Measurements from ENCODE around the gene FBXW11.

Gene FBXW11

DNA sequence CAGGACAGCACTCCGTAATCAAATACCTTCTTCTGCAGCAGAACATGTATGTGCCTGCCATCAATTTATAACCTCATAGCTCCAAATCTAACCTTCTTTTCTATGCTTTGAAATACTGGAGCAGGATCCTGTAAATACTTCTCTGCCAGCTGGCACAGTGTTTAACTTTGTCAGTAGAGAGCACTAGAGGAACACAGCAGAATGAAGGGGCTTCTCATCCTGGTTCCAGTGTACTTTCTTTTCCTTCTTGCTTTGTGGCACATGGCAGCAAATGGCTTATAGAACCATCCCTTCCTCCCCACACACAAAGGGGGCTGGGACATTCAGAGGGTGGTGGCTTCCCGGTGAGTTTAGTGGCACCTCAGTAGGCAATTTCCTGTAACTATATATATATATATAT is 3.8 kb upstream of the FBXW11 start:
- DNase-seq, result no peak

DNA sequence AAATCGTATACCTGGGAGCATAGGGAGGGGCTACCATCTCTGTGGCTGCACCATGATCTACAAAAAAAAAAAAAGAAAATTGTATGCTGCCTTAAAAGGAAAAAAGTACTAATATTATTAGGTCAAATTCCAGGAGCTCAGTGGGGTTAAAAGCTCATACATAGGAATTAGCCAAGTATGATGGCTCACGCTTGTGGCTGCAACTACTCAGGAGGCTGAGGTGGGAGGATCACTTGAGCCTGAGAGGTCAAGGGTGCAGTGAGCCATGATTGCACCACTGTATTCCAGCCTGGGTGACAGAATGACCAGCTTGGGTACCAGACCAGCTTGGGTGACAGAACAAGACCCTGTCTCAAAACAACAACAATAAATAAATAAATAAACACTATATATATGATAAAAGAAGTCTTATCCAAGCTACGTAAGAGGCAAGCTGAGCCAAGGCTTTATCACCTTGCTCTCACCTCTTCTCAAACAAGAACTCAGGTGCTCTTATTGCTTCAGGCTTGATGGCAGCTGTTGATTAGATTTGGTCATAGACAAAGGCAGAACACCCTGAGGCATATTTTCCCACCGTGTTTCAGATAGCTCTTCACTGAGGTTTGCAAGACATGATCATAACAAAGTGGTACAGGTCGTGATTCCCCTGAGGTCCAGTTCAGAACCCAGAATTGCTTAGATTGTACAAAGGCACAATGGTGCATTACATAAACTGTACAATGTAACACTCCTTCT is 3.3 kb upstream of the FBXW11 start:
- no peak for DNase-seq

DNA sequence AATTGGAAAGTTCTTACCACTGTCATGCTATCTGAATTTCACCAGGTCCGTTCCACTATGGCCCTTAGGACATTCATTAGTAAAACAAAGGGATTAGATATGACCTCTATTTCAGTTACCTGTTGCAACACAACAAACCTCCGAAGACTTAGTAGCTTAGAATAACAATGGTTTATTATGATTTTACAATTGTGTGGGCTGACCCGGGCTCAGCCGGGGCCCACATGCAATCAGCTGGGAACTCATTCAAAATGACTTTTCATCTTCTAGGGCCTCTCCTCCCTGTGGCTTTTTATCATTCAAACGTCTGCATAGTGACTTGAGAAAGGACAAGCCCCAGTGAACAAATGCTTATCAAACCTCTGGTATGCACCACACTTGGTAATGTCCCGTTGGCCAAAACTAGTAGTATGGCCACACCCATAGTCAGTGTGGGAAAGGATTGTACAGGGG is 2.3 kb upstream of the FBXW11 start:
- DNase-seq, result no peak

DNA sequence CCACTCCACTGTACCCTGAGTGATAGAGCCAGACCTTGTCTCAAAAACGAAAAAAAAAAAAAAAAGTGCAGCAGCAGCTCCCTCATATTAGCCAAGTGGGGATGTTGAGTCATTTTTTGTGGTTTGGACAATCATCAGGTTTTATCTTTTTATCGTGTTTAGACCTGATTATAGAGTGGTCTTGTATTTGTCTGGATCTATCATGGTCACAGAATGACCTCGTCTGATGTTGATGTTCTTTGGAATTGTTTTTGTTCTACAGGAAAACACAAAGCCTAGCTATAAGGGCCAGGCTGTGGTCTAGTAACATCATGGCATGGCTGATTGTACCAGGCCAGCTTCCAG is 1.6 kb upstream of the FBXW11 start:
- no peak for DNase-seq

DNA sequence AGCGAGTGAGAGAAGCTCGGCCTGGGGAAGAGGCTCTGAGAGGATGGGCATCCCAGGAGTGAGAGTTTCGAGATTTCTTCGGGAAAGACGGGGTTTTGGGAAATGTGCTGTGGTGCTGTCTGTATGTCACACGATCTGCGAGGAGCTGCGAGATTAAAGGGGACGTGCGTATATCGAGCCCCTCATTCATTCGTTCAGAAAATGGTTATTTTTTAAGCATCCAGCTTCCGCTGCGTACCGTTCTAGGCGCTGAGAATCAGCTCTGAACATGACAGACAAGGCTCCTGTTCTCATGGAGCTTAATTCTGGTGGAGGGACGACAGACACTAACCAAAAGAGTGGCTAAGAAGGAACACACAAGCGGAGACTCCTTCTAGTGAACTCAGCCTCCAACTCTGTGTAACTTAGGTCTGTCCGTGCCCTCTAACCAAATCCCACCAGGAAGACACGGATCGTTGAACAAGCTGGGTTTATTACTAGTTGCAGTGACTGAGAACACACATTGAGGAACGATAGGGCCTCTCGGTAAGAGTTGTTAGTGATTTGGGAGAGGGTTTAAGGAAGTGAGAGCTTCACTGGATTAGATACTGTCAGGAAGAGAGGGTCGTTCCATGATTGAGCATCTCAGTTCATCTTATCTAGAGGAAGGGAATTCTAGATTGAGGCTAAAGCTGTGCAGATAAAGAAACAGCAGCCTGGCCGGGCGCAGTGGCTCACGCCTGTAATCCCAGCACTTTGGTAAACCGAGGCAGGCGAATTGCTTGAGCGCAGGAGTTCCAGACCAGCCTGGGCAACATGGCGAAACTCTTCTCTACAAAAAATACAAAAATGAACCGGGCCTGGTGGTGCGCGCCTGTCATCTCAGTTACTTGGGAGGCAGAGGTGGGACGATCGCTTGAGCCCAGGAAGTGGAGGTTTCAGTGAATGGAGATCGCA is 1.0 kb upstream of the FBXW11 start:
- no peak for DNase-seq

DNA sequence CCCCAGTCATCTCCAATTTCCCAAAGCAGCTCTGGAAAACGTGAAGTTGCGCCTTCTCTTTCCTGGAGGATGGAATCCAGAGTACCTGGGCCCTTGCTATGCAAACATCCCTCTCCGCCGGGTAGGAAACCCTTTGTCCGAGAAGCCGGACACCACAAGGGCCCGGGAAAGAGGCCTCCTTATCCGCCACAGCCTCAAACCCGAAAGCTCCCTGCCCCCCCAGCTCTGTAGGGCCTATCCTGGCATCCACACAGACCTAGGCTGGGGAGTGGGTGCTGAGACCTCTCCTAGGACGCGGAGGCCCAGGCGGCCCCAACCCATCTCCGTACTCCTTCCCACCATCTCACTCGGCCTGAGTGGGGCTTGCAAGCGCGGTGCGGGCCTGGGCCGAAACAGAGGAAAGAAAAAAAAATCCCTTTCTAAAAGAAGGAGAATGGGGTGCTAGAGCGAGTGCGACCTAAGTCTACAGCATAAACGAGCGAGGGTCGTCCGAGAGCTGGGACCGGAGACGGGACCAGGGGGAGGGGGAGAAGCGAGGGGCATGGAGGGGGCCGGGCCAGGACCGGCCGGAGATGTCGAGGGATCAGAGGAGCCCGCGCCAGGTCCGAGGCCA is 624 bp downstream of the FBXW11 start:
- DNase-seq, result peak; percentile 42

DNA sequence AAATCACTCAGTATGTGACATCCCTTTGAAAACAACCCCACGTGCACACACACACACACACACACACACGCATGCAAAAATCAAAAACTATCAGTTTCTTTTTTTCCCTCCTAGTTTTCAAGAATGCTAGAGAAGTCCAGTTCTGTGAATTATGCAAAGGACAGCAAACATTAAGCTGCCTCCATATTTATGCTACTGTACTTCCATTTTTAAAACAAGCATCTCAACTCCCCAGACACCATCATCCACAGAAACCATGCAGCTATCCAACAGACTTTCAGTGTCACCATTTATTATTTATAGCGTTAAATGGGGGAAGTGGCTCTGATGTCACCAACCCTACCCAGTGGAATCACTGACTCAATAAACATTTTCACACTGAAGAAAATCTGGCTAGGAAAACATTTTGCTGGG is 1.6 kb downstream of the FBXW11 start:
- no peak for DNase-seq

DNA sequence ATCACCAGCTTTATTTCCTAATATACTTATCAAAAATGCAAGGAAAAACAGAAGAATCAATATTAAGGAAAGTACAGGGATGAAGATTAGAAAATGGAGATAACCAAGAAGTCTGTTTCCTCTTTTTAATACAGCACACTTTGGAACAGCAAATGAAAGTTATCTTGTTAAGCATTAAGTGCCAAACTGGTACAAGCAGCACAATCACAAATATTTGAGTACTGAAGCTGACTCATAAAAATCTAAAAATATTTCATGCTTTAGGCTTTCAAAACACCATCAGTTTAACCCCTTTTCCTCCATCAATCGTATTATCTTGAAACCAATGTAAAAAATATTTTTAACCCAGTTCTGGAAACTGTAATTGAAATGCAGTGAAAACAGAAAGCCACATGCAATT is 2.7 kb downstream of the FBXW11 start:
- DNase-seq, result no peak

DNA sequence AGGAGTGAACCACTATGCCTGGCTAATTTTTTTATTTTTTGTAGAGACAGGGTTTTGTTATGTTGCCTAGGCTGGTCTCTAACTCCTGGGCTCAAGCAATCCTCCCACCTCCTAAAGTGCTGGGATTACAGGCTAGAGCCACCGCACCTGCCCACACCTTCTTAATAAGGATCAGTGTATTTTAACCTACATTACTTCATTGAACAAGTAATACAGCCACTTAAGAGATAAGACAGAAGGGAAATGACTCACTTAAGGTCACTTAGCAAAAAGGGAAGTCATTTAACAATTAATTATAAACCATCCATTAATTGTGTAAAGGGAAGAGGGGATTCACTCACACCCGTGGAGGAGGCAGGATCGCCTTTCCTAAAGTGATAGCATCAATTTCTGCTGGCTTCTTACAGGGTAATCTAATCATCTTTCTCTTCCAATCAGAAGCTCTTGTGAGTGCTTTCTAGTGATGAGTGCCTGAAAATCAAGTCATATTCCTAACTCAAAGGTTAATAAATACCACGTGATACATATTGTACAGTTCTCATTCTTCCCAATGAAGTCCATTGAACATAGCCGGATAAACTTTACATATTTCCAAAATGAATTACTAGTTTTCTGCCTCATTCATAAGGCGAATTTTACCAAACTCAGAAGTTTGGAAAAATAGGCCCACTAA is 3.5 kb downstream of the FBXW11 start:
- DNase-seq, result no peak

DNA sequence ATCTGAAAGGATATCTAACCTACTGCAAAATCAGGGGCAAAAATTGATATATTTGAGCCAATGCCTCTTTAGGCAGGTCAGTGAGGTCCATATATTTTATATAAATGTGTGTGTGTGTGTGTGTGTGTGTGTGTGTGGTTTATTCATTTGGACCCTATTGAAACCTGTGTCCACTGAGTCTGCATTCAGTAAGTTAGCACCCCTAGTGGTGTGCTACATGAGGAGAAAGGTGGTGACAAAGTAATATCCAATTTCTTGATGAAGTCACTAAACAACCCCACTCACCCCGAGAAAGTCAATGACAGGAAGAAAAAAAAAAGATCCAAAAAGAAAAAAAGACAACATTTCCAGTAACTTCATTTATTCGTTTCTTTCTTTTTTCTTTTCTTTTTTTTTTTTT is 4.1 kb downstream of the FBXW11 start:
- DNase-seq, result no peak

DNA sequence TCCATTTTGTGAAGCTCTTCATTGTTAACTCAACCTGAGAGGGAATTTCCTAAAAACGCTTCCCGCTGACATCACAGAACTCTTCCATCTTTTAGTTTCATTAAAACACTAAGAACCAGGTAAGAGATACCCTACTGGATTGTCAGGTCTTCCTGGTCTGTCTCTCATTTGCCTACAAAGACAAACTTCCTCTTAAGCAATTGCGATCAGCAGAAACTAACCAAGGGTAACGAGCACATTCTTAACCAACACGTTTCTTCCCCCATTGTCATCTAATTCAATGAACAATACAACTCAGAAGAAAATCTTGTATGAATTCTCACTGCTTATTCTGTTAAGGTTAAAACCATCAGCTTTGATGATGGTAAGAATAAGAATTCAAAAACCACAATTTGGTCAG is 6.6 kb downstream of the FBXW11 start:
- no peak for DNase-seq

DNA sequence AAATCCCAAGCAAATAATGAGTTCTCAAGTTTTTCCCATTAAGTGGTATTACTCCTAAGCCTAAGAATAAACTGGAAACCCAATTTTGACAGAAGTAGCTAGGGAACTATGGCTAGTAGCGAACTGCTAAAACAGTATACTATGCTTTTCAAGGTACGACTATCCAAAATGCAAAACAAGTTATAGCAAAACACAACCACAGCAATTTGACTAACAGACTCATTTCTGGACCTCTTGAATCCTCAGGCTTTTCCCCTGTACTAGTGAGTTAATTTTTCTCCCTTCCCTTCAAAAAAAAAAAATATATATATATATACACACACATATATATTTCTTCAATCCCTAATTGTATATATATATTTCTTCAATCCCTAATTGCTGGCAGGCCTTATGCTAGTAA is 7.3 kb downstream of the FBXW11 start:
- no peak for DNase-seq

DNA sequence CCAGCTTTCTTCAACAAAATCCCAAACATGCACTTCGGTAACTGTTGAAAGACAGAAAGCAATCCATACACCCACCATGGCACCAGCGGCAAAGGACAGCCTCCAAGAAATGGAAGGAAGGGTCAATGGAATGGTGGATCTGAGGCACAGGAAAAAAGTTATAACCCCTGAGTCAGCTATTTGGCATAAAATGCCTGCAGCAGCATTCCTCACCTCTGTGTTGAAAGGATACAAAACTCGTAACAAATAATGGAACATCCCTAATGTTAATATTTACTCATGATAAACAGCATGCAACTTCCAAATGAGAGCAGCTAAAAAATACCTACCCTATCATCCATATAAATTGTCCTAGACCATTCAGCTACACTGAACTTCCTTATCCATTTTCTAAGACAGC is 9.4 kb downstream of the FBXW11 start:
- no peak for DNase-seq

DNA sequence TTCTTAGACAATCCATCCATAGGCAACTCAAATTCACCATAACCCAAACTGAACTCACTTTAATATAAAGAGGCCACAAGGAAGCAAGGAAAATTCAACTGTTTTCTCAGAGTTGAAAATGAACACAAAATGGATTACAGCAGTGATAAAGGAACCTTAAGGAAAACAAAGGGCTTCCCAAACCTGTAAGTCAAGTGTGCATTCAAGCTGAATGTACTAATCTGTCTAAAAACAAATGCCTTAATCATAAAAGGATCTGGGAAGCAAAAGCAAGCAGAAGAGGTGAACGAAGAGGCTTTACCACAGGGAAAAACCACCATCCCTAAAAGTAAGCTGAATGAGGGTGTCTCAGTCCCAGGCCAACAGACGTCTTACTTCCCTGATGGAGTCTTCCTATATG is 13.6 kb downstream of the FBXW11 start:
- DNase-seq, result no peak

DNA sequence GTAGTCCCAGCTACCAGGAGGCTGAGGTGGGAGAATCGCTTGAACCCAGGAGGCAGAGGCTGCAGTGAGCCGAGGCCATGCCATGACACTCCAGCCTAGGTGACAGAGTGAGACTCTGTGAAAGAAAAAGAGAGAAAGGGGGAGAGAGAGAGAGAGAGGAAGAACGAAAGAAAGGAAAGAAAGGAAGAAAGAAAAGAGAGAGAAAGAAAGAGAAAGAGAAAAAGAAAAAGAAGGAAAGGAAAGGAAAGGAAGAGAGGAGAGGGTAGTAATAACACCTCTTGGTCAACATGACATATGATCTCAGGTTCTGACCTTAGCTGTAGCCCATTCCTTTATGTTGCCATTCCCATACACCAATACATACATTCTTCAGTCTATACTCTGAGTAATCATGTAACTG is 14.1 kb downstream of the FBXW11 start:
- no peak for DNase-seq

DNA sequence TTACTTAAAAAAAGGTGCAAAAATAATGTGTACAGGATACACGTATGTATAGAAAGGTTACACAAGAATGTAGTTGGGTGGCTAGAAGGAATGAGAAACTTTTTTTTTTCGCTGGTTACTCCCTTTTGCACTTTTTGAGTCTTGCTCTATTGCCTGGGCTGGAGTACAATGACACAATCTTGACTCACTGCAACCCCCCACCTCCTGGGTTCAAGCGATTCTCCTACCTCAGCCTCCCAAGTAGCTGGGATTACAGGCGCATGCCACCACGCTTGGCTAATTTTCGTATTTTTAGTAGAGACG is 15.8 kb downstream of the FBXW11 start:
- DNase-seq, result no peak

DNA sequence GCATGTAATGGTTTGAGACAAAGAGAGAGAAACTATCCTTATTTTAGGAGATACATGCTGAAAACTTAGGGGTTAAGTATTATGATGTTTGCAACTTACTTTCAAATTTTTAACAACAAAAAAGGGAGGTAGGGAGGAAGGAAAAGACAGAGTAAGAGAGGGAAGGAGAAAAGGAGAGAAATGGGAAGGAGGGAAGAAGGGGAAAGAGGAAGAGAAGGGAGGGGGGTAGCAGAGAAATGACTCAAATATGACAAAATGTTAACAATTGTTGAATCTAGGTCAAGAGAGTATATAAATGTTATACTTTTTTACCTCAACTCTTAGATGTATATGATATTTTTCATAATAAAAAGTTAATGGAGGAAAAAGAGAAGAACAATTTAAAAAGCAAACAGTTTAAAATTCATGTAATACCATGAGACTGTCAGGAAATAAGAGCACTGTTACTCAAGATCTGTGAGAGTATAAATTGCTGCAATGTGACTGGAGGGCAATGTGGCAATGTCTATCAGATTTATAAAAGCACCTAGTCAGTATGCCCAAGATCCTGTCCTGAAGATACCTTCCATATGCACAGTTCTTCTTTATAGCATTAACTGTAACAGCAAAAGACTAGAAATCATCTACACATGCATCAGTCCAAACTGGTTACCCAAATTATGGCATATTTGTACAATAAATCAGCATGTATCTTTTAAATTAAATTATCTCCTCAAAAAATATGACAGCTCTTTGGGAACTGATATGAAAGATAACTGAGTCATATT is 16.3 kb downstream of the FBXW11 start:
- no peak for DNase-seq

DNA sequence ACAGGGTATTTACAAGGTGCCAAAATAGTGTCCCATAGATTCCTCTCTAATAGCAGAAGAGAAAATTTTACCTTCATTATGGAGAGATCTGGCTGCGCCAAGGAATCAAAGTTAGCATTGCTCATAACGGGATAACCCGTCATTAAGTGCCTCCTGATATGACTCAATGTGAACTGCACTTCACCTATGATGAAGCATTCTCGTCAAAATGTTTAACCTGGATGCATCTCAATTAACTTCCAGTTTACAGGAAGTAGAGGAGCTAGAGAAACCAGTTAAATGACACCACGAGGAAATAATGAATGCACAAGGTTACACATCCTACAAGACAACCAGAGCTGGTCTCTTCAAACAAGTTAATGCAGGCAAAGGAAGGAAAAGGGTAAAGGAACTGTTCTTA is 17.2 kb downstream of the FBXW11 start:
- no peak for DNase-seq

DNA sequence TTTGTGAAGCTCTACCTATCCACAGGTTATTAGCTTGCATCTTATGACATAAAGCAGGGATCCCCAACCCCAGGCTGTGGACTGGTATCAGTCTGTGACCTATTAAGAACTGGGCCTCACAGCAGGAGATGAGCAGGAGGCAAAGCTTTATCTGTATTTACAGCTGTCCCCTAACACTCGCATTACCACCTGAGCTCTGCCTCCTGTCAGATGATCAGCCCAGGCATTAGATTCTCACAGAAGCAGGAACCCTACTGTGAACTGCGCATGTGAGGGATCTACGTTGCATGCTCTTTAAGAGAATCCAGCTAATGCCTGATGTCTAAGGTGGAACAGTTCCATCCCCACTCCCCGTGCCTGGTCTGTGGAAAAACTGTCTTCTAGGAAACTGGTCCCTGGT is 19.7 kb downstream of the FBXW11 start:
- DNase-seq, result no peak

DNA sequence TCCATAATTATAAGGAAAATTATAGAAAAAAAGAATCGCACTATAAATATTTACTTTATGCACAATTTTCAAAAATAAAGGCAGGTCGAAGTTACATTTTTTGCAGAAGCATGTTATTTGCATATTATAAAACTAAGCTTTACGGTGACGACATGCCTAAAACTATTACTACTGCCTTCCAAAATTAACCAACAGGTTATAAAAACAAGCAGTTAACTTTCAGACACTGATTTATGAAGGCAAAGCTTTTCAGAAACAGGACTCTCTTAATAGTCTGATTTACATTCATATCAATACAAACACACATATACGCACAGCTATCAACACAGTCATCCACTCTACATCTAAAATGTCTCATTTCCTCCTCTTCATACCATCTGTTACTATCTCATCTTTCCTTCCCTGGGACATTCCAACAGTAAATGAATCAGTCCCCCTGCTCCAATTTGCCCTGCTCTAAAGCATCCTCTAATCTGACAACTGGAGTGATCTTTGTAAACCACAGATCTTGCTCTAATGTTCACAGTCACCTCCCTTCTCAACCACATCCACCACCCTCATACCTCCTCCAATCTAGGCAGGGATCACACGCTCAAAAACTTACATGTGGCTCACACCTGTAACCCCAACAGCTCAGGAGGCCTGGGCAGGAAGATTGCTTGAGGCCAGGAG is 21.6 kb downstream of the FBXW11 start:
- peak; percentile 49 for DNase-seq

DNA sequence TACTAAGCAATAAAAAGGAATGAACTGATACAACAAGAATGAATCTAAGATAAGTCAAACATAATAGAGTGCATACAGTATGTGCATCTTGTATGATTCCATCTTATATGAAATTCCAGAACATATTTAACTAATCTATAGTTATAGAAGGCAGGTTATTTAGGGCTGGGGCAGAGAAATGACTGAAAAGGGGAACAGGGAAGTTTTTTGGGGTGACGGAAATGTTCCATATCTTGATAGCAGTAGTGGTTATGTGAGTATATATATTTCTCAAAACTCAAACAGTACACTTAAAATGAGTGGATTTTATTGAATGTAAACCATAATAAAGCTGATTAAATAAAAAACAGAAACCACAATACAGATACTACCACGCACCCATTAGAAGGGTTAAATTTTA is 24.6 kb downstream of the FBXW11 start:
- no peak for DNase-seq

DNA sequence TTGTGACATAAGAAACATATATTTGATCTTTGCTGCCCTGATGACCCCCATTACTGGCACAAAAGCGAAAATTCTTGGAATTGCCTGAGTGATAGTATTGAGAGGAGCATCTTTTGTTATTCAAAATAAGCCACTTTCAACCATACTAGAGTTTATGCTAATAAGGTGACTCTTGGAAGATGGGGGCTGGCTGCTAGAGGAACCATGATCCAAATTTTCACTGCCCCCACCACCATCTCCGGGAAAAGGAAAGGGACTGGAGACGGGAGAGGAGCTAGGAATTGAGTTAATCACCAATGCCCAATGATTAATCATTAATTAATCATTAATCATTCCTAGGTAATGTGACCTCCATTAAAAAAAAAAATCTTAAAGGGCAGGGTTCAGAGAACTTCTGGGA is 25.6 kb downstream of the FBXW11 start:
- DNase-seq, result no peak
